ENCODE measurements around the gene ACADSB.
A peak's percentile ranks its signal among the peaks of the same experiment; 100 is the strongest.

Gene ACADSB

GRCh38 chr10:123042708-123043408 lies 34.1 kb downstream of the ACADSB start:
- no peaks in the 10 kb centered on the region for H3K27me3 ChIP-seq (ENCODE audit: insufficient read depth, poor library complexity, severe bottlenecking)
- no peak for DNase-seq (ENCODE audit: low read depth in 1 of 2, low spot score in 1 of 2)
- H3K4me3 ChIP-seq (replicated peaks; ENCODE audit: insufficient read depth, low read length): no peak overlapping the region
- H3K27ac ChIP-seq (replicated peaks): no peak overlapping the region
- no peak for TF ChIP-seq POLR2AphosphoS5 (IDR thresholded peaks at IDR 0.05; ENCODE audit: low read depth)
- TF ChIP-seq GABPA (IDR thresholded peaks at IDR 0.05; ENCODE audit: low read depth): no peak

GRCh38 chr10:123043409-123043925 lies 34.7 kb downstream of the ACADSB start:
- Histone ChIP-seq H3K27me3 (ENCODE audit: insufficient read depth, poor library complexity, severe bottlenecking) (no peaks in the 10 kb centered on the region), H3K27ac (replicated peaks) (no peak overlapping the region), H3K4me3 (replicated peaks; ENCODE audit: insufficient read depth, low read length) (no peak overlapping the region)
- DNase-seq (ENCODE audit: low read depth in 1 of 2, low spot score in 1 of 2): peak; percentile 38 to 63
- TF ChIP-seq SPI1 (IDR thresholded peaks at IDR 0.05; ENCODE audit: borderline replicate concordance, low read depth) (peak; percentile 29; the same call in 1 of the 2 replicates), REST (IDR thresholded peaks at IDR 0.05; ENCODE audit: insufficient replicate concordance, low read depth) (no peak), CTCF (IDR thresholded peaks at IDR 0.05; ENCODE audit: insufficient read depth, low read length) (peak; percentile 70)

DNA sequence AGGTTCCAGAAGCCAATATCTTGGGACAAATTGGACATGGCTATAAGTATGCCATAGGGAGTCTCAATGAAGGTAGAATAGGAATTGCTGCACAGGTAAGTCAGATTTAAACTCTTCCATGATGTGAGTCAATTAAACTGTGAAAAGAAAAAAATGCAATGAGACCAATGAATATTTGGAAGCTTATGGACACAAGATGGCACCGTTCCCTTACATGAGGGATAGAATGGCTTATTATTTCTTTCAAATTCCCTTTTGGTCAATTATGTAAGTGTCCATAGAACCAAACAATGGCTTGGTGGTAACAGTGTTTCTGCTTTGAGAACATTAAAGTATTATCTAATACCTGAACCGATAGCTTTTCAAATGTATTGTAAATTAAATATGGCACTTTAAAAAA lies 35.6 kb downstream of the ACADSB start:
- DNase-seq (ENCODE audit: low read depth in 1 of 2, low spot score in 1 of 2): no peak
- TF ChIP-seq POLR2AphosphoS5 (IDR thresholded peaks at IDR 0.05; ENCODE audit: low read depth) (no peak), SPI1 (IDR thresholded peaks at IDR 0.05; ENCODE audit: borderline replicate concordance, low read depth) (no peak), REST (IDR thresholded peaks at IDR 0.05; ENCODE audit: insufficient replicate concordance, low read depth) (no peak), CTCF (IDR thresholded peaks at IDR 0.05; ENCODE audit: insufficient read depth, low read length) (no peak), GABPA (IDR thresholded peaks at IDR 0.05; ENCODE audit: low read depth) (no peak)

GRCh38 chr10:123045961-123046731 lies 37.3 kb downstream of the ACADSB start:
- H3K27ac ChIP-seq (replicated peaks): no peak overlapping the region
- DNase-seq (ENCODE audit: low read depth in 1 of 2, low spot score in 1 of 2): no peak
- TF ChIP-seq REST (IDR thresholded peaks at IDR 0.05; ENCODE audit: insufficient replicate concordance, low read depth) (no peak), CTCF (IDR thresholded peaks at IDR 0.05; ENCODE audit: insufficient read depth, low read length) (no peak), GABPA (IDR thresholded peaks at IDR 0.05; ENCODE audit: low read depth) (no peak), SPI1 (IDR thresholded peaks at IDR 0.05; ENCODE audit: borderline replicate concordance, low read depth) (no peak), POLR2AphosphoS5 (IDR thresholded peaks at IDR 0.05; ENCODE audit: low read depth) (no peak)

More for the DNA sequence above, 35.6 kb downstream of the ACADSB start:
- H3K4me3 ChIP-seq (replicated peaks; ENCODE audit: insufficient read depth, low read length): no peak overlapping the region
- no peak overlapping the region for H3K27ac ChIP-seq (replicated peaks)
- no peaks in the 10 kb centered on the region for H3K27me3 ChIP-seq (ENCODE audit: insufficient read depth, poor library complexity, severe bottlenecking)

More at GRCh38 chr10:123045961-123046731, 37.3 kb downstream of the ACADSB start:
- Histone ChIP-seq H3K4me3 (replicated peaks; ENCODE audit: insufficient read depth, low read length) (no peak overlapping the region), H3K27me3 (ENCODE audit: insufficient read depth, poor library complexity, severe bottlenecking) (no peaks in the 10 kb centered on the region)

Measured in HL-60 (cell line).